ENCODE measurements around the gene TMIGD2.
"Not testable (repeated sequence)": the region's sequence is repeated elsewhere in the genome, so short reads cannot be mapped to it uniquely, and the experiment has no call there.

TMIGD2 gene

GRCh38 chr19:4292515-4292914, 9.7 kb downstream of the TMIGD2 start:
- no peak overlapping the region for H3K27ac ChIP-seq
- no peak for TF ChIP-seq CTCF (conservative IDR thresholded peaks at IDR 0.05)

- no peak overlapping the region for H3K27ac ChIP-seq
- TF ChIP-seq CTCF (conservative IDR thresholded peaks at IDR 0.05), result no peak
Observed at GRCh38 chr19:4291184-4291732, 10.9 kb downstream of the TMIGD2 start.

GRCh38 chr19:4288091-4288777, 14.0 kb downstream of the TMIGD2 start:
- TF ChIP-seq CTCF (conservative IDR thresholded peaks at IDR 0.05), result no peak

DNA sequence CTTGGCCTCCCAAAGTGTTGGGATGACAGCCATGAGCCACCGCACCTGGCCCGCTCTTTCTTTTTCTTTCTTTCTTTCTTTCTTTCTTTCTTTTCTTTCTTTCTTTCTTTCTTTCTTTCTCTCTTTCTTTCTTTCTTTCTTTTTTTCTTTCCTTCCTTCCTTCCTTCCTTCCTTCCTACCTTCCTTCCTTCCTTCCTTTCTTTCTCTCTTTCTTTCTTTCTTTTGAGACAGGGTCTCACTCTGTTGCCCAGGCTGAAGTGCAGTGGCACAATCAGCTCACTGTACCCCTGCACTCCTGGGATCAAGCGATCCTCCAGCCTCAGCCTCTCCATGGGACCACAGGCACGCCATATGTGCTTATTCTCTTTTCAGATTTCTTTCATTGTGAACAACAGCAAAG, 16.0 kb downstream of the TMIGD2 start:
- H3K27ac ChIP-seq, result not testable (repeated sequence)

More at GRCh38 chr19:4288091-4288777, 14.0 kb downstream of the TMIGD2 start:
- H3K27ac ChIP-seq, result no peak overlapping the region

GRCh38 chr19:4284974-4285373, 17.2 kb downstream of the TMIGD2 start:
- H3K27ac ChIP-seq, result no peak overlapping the region
- no peak for TF ChIP-seq CTCF (conservative IDR thresholded peaks at IDR 0.05)

GRCh38 chr19:4284176-4284958, 17.8 kb downstream of the TMIGD2 start:
- TF ChIP-seq CTCF (conservative IDR thresholded peaks at IDR 0.05), result no peak
- no peak overlapping the region for H3K27ac ChIP-seq

- no peak overlapping the region for H3K27ac ChIP-seq
- no peak for TF ChIP-seq CTCF (conservative IDR thresholded peaks at IDR 0.05)
Observed at GRCh38 chr19:4279530-4280422, 22.4 kb downstream of the TMIGD2 start.
